Neural crest cell (in vitro differentiated cells): ENCODE results near the gene SLC39A5. TPM values are rescaled to one million over a fixed set of nuclear protein-coding genes. Genes with fewer than 3 reads are reported as not detected.
"Not testable (repeated sequence)": the region's sequence is repeated elsewhere in the genome, so short reads cannot be mapped to it uniquely, and the experiment has no call there.

ENCODE experiments used
- DNase-seq: peaks from one replicate; pipeline ENCODE4 v3.0.0; 2021; ENCODE audit warnings: low read depth, mixed read lengths, low spot score
- H3K27ac Mint-ChIP-seq: one replicate; pipeline ENCODE4 v1.8.0; 2021; ENCODE audit warnings: mild to moderate bottlenecking, mixed read lengths; ENCODE audit not compliant: unreplicated experiment
- H3K27me3 Mint-ChIP-seq: 2 replicates; pipeline ENCODE4 v1.8.0; 2021; ENCODE audit warnings: low read depth, mild to moderate bottlenecking, mixed read lengths
- H3K36me3 Mint-ChIP-seq: 2 replicates; pipeline ENCODE4 v1.8.0; 2021; ENCODE audit warnings: low read depth, mild to moderate bottlenecking, mixed read lengths
- H3K4me1 Mint-ChIP-seq: 2 replicates; pipeline ENCODE4 v1.8.0; 2021; ENCODE audit warnings: mixed read lengths
- H3K4me3 Mint-ChIP-seq: one replicate; pipeline ENCODE4 v1.8.0; 2021; ENCODE audit warnings: mild to moderate bottlenecking, mixed read lengths
- H3K9me3 Mint-ChIP-seq: 2 replicates; pipeline ENCODE4 v1.8.0; 2021; ENCODE audit warnings: mixed read lengths
- CTCF ChIP-seq: fragments of 200-600 bp; sonication (generic); conservative IDR thresholded peaks from 2 replicates; pipeline ENCODE4 v1.5.0; 2021; ENCODE audit warnings: antibody characterized with exemption, mild to moderate bottlenecking
- total RNA-seq: library from RNA; stranded (reverse); gene quantifications from 2 replicates; pipeline ENCODE4 v1.2.1, GENCODE V29; 2021

Gene SLC39A5
- total RNA-seq, 1 donor from 2014 or later: 0.65 TPM

- Mint-ChIP-seq H3K4me1 (peaks cover 25% of the 10 kb centered on the region), H3K9me3 (no peaks in the 10 kb centered on the region), H3K4me3 (peak overlapping the region; percentile 80), H3K27ac (peak overlapping the region; percentile 69), H3K36me3 (peaks cover 4% of the 10 kb centered on the region), H3K27me3 (no peaks in the 10 kb centered on the region)
- no peak for DNase-seq
- TF ChIP-seq CTCF: no peak
Measured at GRCh38 chr12:56260380-56260779, 30.5 kb downstream of the SLC39A5 start.

- H3K9me3 Mint-ChIP-seq: no peaks in the 10 kb centered on the region
- H3K27ac Mint-ChIP-seq: no peak overlapping the region
- H3K36me3 Mint-ChIP-seq: peaks cover 4% of the 10 kb centered on the region
- peaks cover 24% of the 10 kb centered on the region for H3K4me1 Mint-ChIP-seq
- no peak for DNase-seq
- peak overlapping the region; percentile 80 for H3K4me3 Mint-ChIP-seq
- TF ChIP-seq CTCF: no peak
- no peaks in the 10 kb centered on the region for H3K27me3 Mint-ChIP-seq
Measured at GRCh38 chr12:56260921-56261320, 31.1 kb downstream of the SLC39A5 start.

- TF ChIP-seq CTCF: no peak
- Mint-ChIP-seq H3K27me3 (no peaks in the 10 kb centered on the region), H3K36me3 (no peaks in the 10 kb centered on the region), H3K4me3 (peak overlapping the region; percentile 58), H3K9me3 (no peaks in the 10 kb centered on the region), H3K4me1 (peaks cover 22% of the 10 kb centered on the region), H3K27ac (no peak overlapping the region)
- DNase-seq: no peak
Measured at GRCh38 chr12:56261503-56262232, 31.8 kb downstream of the SLC39A5 start.

- H3K27ac Mint-ChIP-seq, H3K4me3 Mint-ChIP-seq, H3K9me3 Mint-ChIP-seq, H3K36me3 Mint-ChIP-seq, DNase-seq, H3K27me3 Mint-ChIP-seq: not testable (repeated sequence)
- H3K4me1 Mint-ChIP-seq: peaks cover 22% of the 10 kb centered on the region
Measured at GRCh38 chr12:56262955-56263354, 33.1 kb downstream of the SLC39A5 start.

GRCh38 chr12:56266068-56266692 lies 36.3 kb downstream of the SLC39A5 start:
- H3K27ac Mint-ChIP-seq: peak overlapping the region; percentile 98
- not testable (repeated sequence) for H3K27me3 Mint-ChIP-seq, H3K36me3 Mint-ChIP-seq, H3K9me3 Mint-ChIP-seq, DNase-seq
- H3K4me1 Mint-ChIP-seq: peaks cover 16% of the 10 kb centered on the region
- H3K4me3 Mint-ChIP-seq: peak overlapping the region; percentile 92

- Mint-ChIP-seq H3K36me3 (peaks cover 9% of the 10 kb centered on the region), H3K4me3 (peak within 1 kb of the TSS; percentile 92), H3K27ac (peak within 1 kb of the TSS; percentile 98), H3K9me3 (no peaks in the 10 kb centered on the region), H3K27me3 (no peaks in the 10 kb centered on the region), H3K4me1 (peaks cover 16% of the 10 kb centered on the region)
- peak; percentile 72 for TF ChIP-seq CTCF
- peak; percentile 87 for DNase-seq
Measured at GRCh38 chr12:56266693-56267442, 37.0 kb downstream of the SLC39A5 start, which contains the start of gene COQ10A. COQ10A (plus strand) TSS chr12:56266942; CDS start chr12:56267119, 177 bp downstream.
